Measurements from ENCODE around the gene GPR4.

- TF ChIP-seq CTCF (IDR thresholded peaks at IDR 0.05; ENCODE audit: poor library complexity, severe bottlenecking) (no peak), EZH2 (IDR thresholded peaks at IDR 0.05; ENCODE audit: borderline replicate concordance, insufficient read depth, low read length, poor library complexity, severe bottlenecking) (no peak)
These were observed 34.4 kb downstream of the GPR4 start for GRCh38 chr19:45567609-45568008.
